ENCODE data around the gene AZIN2.

The AZIN2 gene

GRCh38 chr1:33152685-33153432 lies 71.9 kb downstream of the AZIN2 start:
- no peak for DNase-seq (ENCODE audit: low read depth)

GRCh38 chr1:33153650-33154049 lies 72.7 kb downstream of the AZIN2 start:
- DNase-seq (ENCODE audit: low read depth), result no peak

- DNase-seq (ENCODE audit: low read depth), result no peak
Observed at GRCh38 chr1:33155877-33156538, 75.1 kb downstream of the AZIN2 start.

GRCh38 chr1:33157131-33157530 lies 76.2 kb downstream of the AZIN2 start:
- no peak for DNase-seq (ENCODE audit: low read depth)

GRCh38 chr1:33158366-33158765 lies 77.4 kb downstream of the AZIN2 start:
- DNase-seq (ENCODE audit: low read depth), result no peak

GRCh38 chr1:33159577-33159976 lies 78.6 kb downstream of the AZIN2 start:
- DNase-seq (ENCODE audit: low read depth), result no peak

GRCh38 chr1:33161061-33161681 lies 80.2 kb downstream of the AZIN2 start:
- DNase-seq (ENCODE audit: low read depth), result no peak

- no peak for DNase-seq (ENCODE audit: low read depth)
Observed at GRCh38 chr1:33162141-33162540, 81.2 kb downstream of the AZIN2 start.

- no peak for DNase-seq (ENCODE audit: low read depth)
Observed at GRCh38 chr1:33163621-33164519, 82.9 kb downstream of the AZIN2 start.

- DNase-seq (ENCODE audit: low read depth), result no peak
Observed at GRCh38 chr1:33165209-33165608, 84.3 kb downstream of the AZIN2 start.

GRCh38 chr1:33165809-33166208 lies 84.9 kb downstream of the AZIN2 start:
- no peak for DNase-seq (ENCODE audit: low read depth)

GRCh38 chr1:33167650-33168447 lies 86.9 kb downstream of the AZIN2 start:
- no peak for DNase-seq (ENCODE audit: low read depth)

GRCh38 chr1:33168556-33169289 lies 87.8 kb downstream of the AZIN2 start:
- no peak for DNase-seq (ENCODE audit: low read depth)

GRCh38 chr1:33169290-33170055 lies 88.5 kb downstream of the AZIN2 start:
- DNase-seq (ENCODE audit: low read depth), result no peak
